WTC11 (cell line): ENCODE measurements around the gene KCNK15.

Experiments used
- CREB1 ChIP-seq: sonication (generic); formaldehyde crosslinking; IDR thresholded peaks from 2 replicates; pipeline ENCODE4 v1.8.0; 2023; ENCODE audit warnings: mild to moderate bottlenecking, missing genetic modification reagents
- CTCF ChIP-seq: fragments of 200-600 bp; IDR thresholded peaks from 2 replicates; pipeline ENCODE4 v1.8.0; 2022; ENCODE audit warnings: antibody characterized with exemption
- ERG ChIP-seq: fragments of 250-450 bp; sonication (Bioruptor Pico); IDR thresholded peaks from 2 replicates; pipeline ENCODE4 v1.8.0; 2021; ENCODE audit warnings: mild to moderate bottlenecking
- NFYB ChIP-seq: sonication (generic); formaldehyde crosslinking; conservative IDR thresholded peaks from 2 replicates; pipeline ENCODE4 v1.8.0; 2022; ENCODE audit warnings: low read depth, missing genetic modification reagents
- NR1H2 ChIP-seq: sonication (generic); formaldehyde crosslinking; IDR thresholded peaks from 2 replicates; pipeline ENCODE4 v1.9.0; 2021; ENCODE audit warnings: mild to moderate bottlenecking, moderate library complexity, missing genetic modification reagents
- ZNF219 ChIP-seq: sonication (generic); formaldehyde crosslinking; IDR thresholded peaks from 2 replicates; pipeline ENCODE4 v1.8.0; 2023; ENCODE audit warnings: missing genetic modification reagents, mild to moderate bottlenecking, borderline replicate concordance
- TF ChIP-seq, protein P1 (sequence below): sonication (generic); formaldehyde crosslinking; IDR thresholded peaks from 2 replicates; pipeline ENCODE4 v1.8.1; 2022; ENCODE audit warnings: mild to moderate bottlenecking, missing genetic modification reagents, moderate library complexity, borderline replicate concordance

- TF ChIP-seq, protein P1, sequence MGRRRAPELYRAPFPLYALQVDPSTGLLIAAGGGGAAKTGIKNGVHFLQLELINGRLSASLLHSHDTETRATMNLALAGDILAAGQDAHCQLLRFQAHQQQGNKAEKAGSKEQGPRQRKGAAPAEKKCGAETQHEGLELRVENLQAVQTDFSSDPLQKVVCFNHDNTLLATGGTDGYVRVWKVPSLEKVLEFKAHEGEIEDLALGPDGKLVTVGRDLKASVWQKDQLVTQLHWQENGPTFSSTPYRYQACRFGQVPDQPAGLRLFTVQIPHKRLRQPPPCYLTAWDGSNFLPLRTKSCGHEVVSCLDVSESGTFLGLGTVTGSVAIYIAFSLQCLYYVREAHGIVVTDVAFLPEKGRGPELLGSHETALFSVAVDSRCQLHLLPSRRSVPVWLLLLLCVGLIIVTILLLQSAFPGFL (CRISPR knock-in tag): no peak
- TF ChIP-seq NR1H2 (CRISPR knock-in tag): no peak
- no peak for TF ChIP-seq ZNF219
- TF ChIP-seq ERG (CRISPR knock-in tag): no peak
- no peak for TF ChIP-seq CREB1
- TF ChIP-seq CTCF: no peak
- no peak for TF ChIP-seq NFYB (CRISPR knock-in tag)
Observed at GRCh38 chr20:44762466-44763140, 16.9 kb downstream of the KCNK15 start.
